ENCODE results near the gene RPS28.

GRCh38 chr19:8336072-8336569 lies 14.8 kb downstream of the RPS28 start:
- TF ChIP-seq CTCF (IDR thresholded peaks at IDR 0.05 in 8 of 11, conservative IDR thresholded peaks at IDR 0.05 in 3 of 11): no peak
- TF ChIP-seq POLR2AphosphoS5 (IDR thresholded peaks at IDR 0.05): peak in 1 of 3 donors; percentile 41

Measured in spleen (tissue), 7 donors.